HepG2 (cell line): Measurements from ENCODE around the gene MYO9A. TPM values are rescaled to one million over a fixed set of nuclear protein-coding genes. Genes with fewer than 3 reads are reported as not detected.

ENCODE experiments used
- ATAC-seq: fragments of 200-7000 bp; cut with Tn5 transposase; 3 replicates; pipeline ENCODE4 v1.9.1; 2020; ENCODE audit warnings: mild to moderate bottlenecking, moderate library complexity
- BruUV-seq: library from RNA; stranded (reverse); fragments of 400-500 nt; replicated peaks from 2 replicates; lab custom pipeline; 2021; lab: Mats Ljungman, UMichigan
- CTCF ChIA-PET: fragments of 300-600 bp; formaldehyde crosslinking; extraction: SDS; loops from one replicate; lab custom pipeline; 2021; ENCODE audit warnings: low total read pairs, inconsistent platforms, low intra/inter-chr PET ratio; lab: Yijun Ruan, JAX
- POLR2A ChIA-PET: fragments of 350-600 bp; sonication (Branson Sonifier 250); formaldehyde crosslinking; loops from one replicate; lab custom pipeline; 2020; ENCODE audit warnings: antibody characterized with exemption, inconsistent platforms; lab: Yijun Ruan, JAX
- DNase-seq: peaks from one replicate; pipeline ENCODE4 v3.0.0-alpha.2; 2015; ENCODE audit warnings: low spot score
- FAIRE-seq: peaks from 3 replicates; lab custom pipeline; 2011; peaks lifted over from hg19 to GRCh38; lab: Jason Lieb, UNC
- H2AFZ ChIP-seq: one replicate; pipeline ENCODE4 v1.6.1; 2011; ENCODE audit warnings: low read length, inconsistent platforms
- H3K27ac ChIP-seq: fragments of 300-600 bp; 3 replicates; pipeline ENCODE4 v1.8.0; 2011; ENCODE audit warnings: mixed run types, mild to moderate bottlenecking, mixed read lengths, low read length, inconsistent platforms; ENCODE audit not compliant: insufficient read depth; ENCODE audit errors: extremely low read length
- H3K27me3 ChIP-seq, 2 experiments: fragments of 200-600 bp in 1 of 2; 2 replicates in 1 of 2; 3 replicates in 1 of 2; pipeline versions ENCODE4 v1.6.0 to v1.8.0; 2011; ENCODE audit warnings: low read length in 2 of 2, mild to moderate bottlenecking in 2 of 2, moderate library complexity in 2 of 2, inconsistent platforms in 1 of 2; ENCODE audit not compliant: insufficient read depth in 2 of 2, control insufficient read depth in 1 of 2
- H3K36me3 ChIP-seq, 2 experiments: fragments of 200-600 bp in 1 of 2; replicated peaks in 1 of 2; 2 replicates in 1 of 2; 3 replicates in 1 of 2; pipeline versions ENCODE4 v1.5.1 to v1.8.0; 2011; ENCODE audit warnings: low read length in 2 of 2, inconsistent platforms in 1 of 2; ENCODE audit not compliant: insufficient read depth in 2 of 2, control insufficient read depth in 1 of 2
- H3K4me1 ChIP-seq: 2 replicates; pipeline ENCODE4 v1.5.1; 2012; ENCODE audit warnings: low read length, inconsistent platforms; ENCODE audit not compliant: insufficient read depth
- H3K4me2 ChIP-seq: 2 replicates; pipeline ENCODE4 v1.6.0; 2011; ENCODE audit warnings: low read depth, low read length, inconsistent platforms
- H3K4me3 ChIP-seq, 3 experiments: fragments of 200-600 bp in 1 of 3; sonication (generic), shearing (Covaris generic) in 1 of 3; replicated peaks in 1 of 3; 2 replicates each; pipeline ENCODE4 v1.5.1; 2011 to 2016; ENCODE audit warnings: low read length in 3 of 3, inconsistent platforms in 2 of 3, low read depth in 2 of 3, mild to moderate bottlenecking in 2 of 3, control low read depth in 1 of 3, mixed read lengths in 1 of 3; ENCODE audit not compliant: insufficient read depth in 1 of 3
- H3K79me2 ChIP-seq: one replicate; pipeline ENCODE4 v1.6.1; 2011; ENCODE audit warnings: low read length, inconsistent platforms; ENCODE audit not compliant: insufficient read depth
- H3K9ac ChIP-seq: 2 replicates; pipeline ENCODE4 v1.6.0; 2011; ENCODE audit warnings: mild to moderate bottlenecking, low read depth, low read length, inconsistent platforms; ENCODE audit not compliant: insufficient read depth
- H3K9me3 ChIP-seq: 2 replicates; pipeline ENCODE4 v1.5.1; 2012; ENCODE audit warnings: mild to moderate bottlenecking, low read length
- H4K20me1 ChIP-seq: 2 replicates; pipeline ENCODE4 v1.6.0; 2011; ENCODE audit warnings: inconsistent platforms, mild to moderate bottlenecking, low read length, moderate library complexity; ENCODE audit not compliant: insufficient read depth
- FOSL1 ChIP-seq: sonication (generic); formaldehyde crosslinking; IDR thresholded peaks from 2 replicates; pipeline ENCODE4 v1.9.0; 2021; ENCODE audit warnings: missing genetic modification reagents, borderline replicate concordance
- HIVEP1 ChIP-seq: sonication (generic); formaldehyde crosslinking; IDR thresholded peaks from 2 replicates; pipeline ENCODE4 v1.4.0; 2020; ENCODE audit warnings: mild to moderate bottlenecking, missing genetic modification reagents
- POGZ ChIP-seq: sonication (generic); formaldehyde crosslinking; IDR thresholded peaks from 2 replicates; pipeline ENCODE4 v1.4.0; 2020; ENCODE audit warnings: mild to moderate bottlenecking, missing genetic modification reagents
- RFX5 ChIP-seq: IDR thresholded peaks from 2 replicates; pipeline ENCODE4 v1.6.1; 2011; ENCODE audit warnings: low read depth, low read length, improper control_type of control experiment
- TAF1 ChIP-seq: sonication (generic); formaldehyde crosslinking; IDR thresholded peaks from 2 replicates; pipeline ENCODE4 v1.4.0; 2020; ENCODE audit warnings: missing genetic modification reagents
- XRCC5 ChIP-seq: fragments of 200-400 bp; formaldehyde crosslinking; optimal IDR thresholded peaks from 2 replicates; pipeline ENCODE3; 2017; ENCODE audit warnings: mild to moderate bottlenecking, low read length
- ZNF10 ChIP-seq: sonication (generic); formaldehyde crosslinking; IDR thresholded peaks from 2 replicates; pipeline ENCODE4 v1.4.0; 2020; ENCODE audit warnings: mild to moderate bottlenecking, low read depth, missing genetic modification reagents, borderline replicate concordance
- ZNF598 ChIP-seq: sonication (generic); formaldehyde crosslinking; IDR thresholded peaks from 2 replicates; pipeline ENCODE4 v1.5.1; 2020; ENCODE audit warnings: mild to moderate bottlenecking, missing genetic modification reagents, borderline replicate concordance
- ZNF644 ChIP-seq: IDR thresholded peaks from 2 replicates; pipeline ENCODE4 v1.6.1; 2016; ENCODE audit warnings: low read depth
- ZNF772 ChIP-seq: sonication (generic); formaldehyde crosslinking; IDR thresholded peaks from 2 replicates; pipeline ENCODE4 v1.5.0; 2020; ENCODE audit warnings: mild to moderate bottlenecking, missing genetic modification reagents
- WGBS: methylation state at CpG from one replicate; pipeline ENCODE4 v1.1.6; 2017; ENCODE audit warnings: low lambda C conversion rate; 5-methylcytosine and 5-hydroxymethylcytosine counted together
- in situ Hi-C: cut with HindIII; loops from 2 replicates; pipeline ENCODE4 v1.10.0; 2017; ENCODE audit warnings: low pct_unique_long_range_greater_than_20kb; ENCODE audit not compliant: extremely low pct_ligation_motif_present
- intact Hi-C: fragments of 100-400 bp; cut with micrococcal nuclease; formaldehyde crosslinking; loops from one replicate; pipeline ENCODE4 v1.10.0; 2022; ENCODE audit not compliant: unreplicated experiment
- polyA plus RNA-seq, 8 experiments: library from polyadenylated mRNA; depleted of rRNA in 3 of 8; stranded (reverse) in 7 of 8; unstranded in 1 of 8; fragments of >200 nt; fragmentation: Illumina TruSeq in 4 of 8; extraction: Trizol in 4 of 8; gene quantifications; 2 replicates each; pipeline versions ENCODE4 v1.2.1 to v1.2.3, GENCODE V29; 2011 to 2016; ENCODE audit warnings: low read depth in 4 of 8, missing spikeins in 1 of 8, mixed read lengths in 1 of 8; ENCODE audit not compliant: insufficient read depth in 1 of 8
- total RNA-seq, 5 experiments: library from RNA; depleted of rRNA; stranded (reverse); fragments of >200 nt; fragmentation: Illumina TruSeq; extraction: Trizol; gene quantifications; 2 replicates each; pipeline ENCODE4 v1.2.3, GENCODE V29; 2016; ENCODE audit warnings: low read depth in 1 of 5
- TF ChIP-seq, protein P1 (sequence below): sonication (generic); formaldehyde crosslinking; IDR thresholded peaks from 2 replicates; pipeline ENCODE4 v1.4.0; 2020; ENCODE audit warnings: missing genetic modification reagents
- TF ChIP-seq, protein P2 (sequence below): sonication (generic); formaldehyde crosslinking; IDR thresholded peaks from 2 replicates; pipeline ENCODE4 v1.8.0; 2022; ENCODE audit warnings: missing genetic modification reagents, mild to moderate bottlenecking, moderate library complexity, borderline replicate concordance
- TF ChIP-seq, protein P3 (sequence below): sonication (generic); formaldehyde crosslinking; IDR thresholded peaks from 2 replicates; pipeline ENCODE4 v1.5.0; 2020; ENCODE audit warnings: mild to moderate bottlenecking, missing genetic modification reagents
- TF ChIP-seq, protein P4 (sequence below): sonication (generic); formaldehyde crosslinking; IDR thresholded peaks from 2 replicates; pipeline ENCODE4 v1.5.0; 2020; ENCODE audit warnings: mild to moderate bottlenecking, low read depth, missing genetic modification reagents, borderline replicate concordance

MYO9A gene
- total and polyA plus RNA-seq, 2 of the 13 experiments (the other 11 are each of a cell fraction or from before 2014, with no cell fraction given): 4.8 to 15.3 TPM

DNA sequence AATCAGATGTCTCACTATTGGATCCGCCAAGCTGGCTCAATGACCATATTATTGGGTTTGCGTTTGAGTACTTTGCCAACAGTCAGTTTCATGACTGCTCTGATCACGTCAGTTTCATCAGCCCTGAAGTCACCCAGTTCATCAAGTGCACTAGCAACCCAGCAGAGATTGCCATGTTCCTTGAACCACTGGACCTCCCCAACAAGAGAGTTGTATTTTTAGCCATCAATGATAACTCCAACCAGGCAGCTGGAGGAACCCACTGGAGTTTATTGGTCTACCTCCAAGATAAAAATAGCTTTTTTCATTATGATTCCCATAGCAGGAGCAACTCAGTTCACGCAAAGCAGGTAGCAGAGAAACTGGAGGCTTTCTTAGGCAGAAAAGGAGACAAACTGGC, 21.7 kb upstream of the MYO9A start:
- intact Hi-C loops (no loop called here), in situ Hi-C loops (no loop called here)
- Histone ChIP-seq H2AFZ (no peak overlapping the region), H3K36me3 (no peaks in the 10 kb centered on the region), H3K4me1 (peaks cover 11% of the 10 kb centered on the region), H3K9me3 (no peaks in the 10 kb centered on the region), H4K20me1 (no peaks in the 10 kb centered on the region), H3K27me3 (no peaks in the 10 kb centered on the region), H3K4me3 (no peak overlapping the region), H3K4me2 (no peak overlapping the region), H3K9ac (no peak overlapping the region), H3K79me2 (no peaks in the 10 kb centered on the region), H3K27ac (no peak overlapping the region)
- no TSS peak for BruUV-seq
- FAIRE-seq: no peak
- ATAC-seq: no peak
- ChIA-PET CTCF (no interaction called here), POLR2A (no interaction called here)
- no peak for DNase-seq
- WGBS: 93% methylated on average over 4 of the region's 4 CpGs
- TF ChIP-seq FOSL1 (no peak), ZNF598 (CRISPR knock-in tag) (no peak), TAF1 (no peak), ZNF644 (CRISPR knock-in tag) (no peak), POGZ (CRISPR knock-in tag) (no peak), XRCC5 (no peak), ZNF772 (no peak), ZNF10 (CRISPR knock-in tag) (no peak), HIVEP1 (CRISPR knock-in tag) (no peak), RFX5 (no peak)
- TF ChIP-seq, protein P1, sequence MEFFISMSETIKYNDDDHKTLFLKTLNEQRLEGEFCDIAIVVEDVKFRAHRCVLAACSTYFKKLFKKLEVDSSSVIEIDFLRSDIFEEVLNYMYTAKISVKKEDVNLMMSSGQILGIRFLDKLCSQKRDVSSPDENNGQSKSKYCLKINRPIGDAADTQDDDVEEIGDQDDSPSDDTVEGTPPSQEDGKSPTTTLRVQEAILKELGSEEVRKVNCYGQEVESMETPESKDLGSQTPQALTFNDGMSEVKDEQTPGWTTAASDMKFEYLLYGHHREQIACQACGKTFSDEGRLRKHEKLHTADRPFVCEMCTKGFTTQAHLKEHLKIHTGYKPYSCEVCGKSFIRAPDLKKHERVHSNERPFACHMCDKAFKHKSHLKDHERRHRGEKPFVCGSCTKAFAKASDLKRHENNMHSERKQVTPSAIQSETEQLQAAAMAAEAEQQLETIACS (CRISPR knock-in tag): no peak
- TF ChIP-seq, protein P2, sequence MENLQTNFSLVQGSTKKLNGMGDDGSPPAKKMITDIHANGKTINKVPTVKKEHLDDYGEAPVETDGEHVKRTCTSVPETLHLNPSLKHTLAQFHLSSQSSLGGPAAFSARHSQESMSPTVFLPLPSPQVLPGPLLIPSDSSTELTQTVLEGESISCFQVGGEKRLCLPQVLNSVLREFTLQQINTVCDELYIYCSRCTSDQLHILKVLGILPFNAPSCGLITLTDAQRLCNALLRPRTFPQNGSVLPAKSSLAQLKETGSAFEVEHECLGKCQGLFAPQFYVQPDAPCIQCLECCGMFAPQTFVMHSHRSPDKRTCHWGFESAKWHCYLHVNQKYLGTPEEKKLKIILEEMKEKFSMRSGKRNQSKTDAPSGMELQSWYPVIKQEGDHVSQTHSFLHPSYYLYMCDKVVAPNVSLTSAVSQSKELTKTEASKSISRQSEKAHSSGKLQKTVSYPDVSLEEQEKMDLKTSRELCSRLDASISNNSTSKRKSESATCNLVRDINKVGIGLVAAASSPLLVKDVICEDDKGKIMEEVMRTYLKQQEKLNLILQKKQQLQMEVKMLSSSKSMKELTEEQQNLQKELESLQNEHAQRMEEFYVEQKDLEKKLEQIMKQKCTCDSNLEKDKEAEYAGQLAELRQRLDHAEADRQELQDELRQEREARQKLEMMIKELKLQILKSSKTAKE (CRISPR knock-in tag): no peak
- TF ChIP-seq, protein P3, sequence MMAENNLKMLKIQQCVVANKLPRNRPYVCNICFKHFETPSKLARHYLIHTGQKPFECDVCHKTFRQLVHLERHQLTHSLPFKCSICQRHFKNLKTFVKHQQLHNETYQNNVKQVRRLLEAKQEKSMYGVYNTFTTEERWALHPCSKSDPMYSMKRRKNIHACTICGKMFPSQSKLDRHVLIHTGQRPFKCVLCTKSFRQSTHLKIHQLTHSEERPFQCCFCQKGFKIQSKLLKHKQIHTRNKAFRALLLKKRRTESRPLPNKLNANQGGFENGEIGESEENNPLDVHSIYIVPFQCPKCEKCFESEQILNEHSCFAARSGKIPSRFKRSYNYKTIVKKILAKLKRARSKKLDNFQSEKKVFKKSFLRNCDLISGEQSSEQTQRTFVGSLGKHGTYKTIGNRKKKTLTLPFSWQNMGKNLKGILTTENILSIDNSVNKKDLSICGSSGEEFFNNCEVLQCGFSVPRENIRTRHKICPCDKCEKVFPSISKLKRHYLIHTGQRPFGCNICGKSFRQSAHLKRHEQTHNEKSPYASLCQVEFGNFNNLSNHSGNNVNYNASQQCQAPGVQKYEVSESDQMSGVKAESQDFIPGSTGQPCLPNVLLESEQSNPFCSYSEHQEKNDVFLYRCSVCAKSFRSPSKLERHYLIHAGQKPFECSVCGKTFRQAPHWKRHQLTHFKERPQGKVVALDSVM (CRISPR knock-in tag): no peak
- TF ChIP-seq, protein P4, sequence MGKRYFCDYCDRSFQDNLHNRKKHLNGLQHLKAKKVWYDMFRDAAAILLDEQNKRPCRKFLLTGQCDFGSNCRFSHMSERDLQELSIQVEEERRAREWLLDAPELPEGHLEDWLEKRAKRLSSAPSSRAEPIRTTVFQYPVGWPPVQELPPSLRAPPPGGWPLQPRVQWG (CRISPR knock-in tag): no peak
